ENCODE results near the gene SARDH. TPM values are rescaled to one million over a fixed set of nuclear protein-coding genes. Genes with fewer than 3 reads are reported as not detected.

Gene SARDH
- total RNA-seq, 1 donor from 2014 or later = 12.9 TPM

DNA sequence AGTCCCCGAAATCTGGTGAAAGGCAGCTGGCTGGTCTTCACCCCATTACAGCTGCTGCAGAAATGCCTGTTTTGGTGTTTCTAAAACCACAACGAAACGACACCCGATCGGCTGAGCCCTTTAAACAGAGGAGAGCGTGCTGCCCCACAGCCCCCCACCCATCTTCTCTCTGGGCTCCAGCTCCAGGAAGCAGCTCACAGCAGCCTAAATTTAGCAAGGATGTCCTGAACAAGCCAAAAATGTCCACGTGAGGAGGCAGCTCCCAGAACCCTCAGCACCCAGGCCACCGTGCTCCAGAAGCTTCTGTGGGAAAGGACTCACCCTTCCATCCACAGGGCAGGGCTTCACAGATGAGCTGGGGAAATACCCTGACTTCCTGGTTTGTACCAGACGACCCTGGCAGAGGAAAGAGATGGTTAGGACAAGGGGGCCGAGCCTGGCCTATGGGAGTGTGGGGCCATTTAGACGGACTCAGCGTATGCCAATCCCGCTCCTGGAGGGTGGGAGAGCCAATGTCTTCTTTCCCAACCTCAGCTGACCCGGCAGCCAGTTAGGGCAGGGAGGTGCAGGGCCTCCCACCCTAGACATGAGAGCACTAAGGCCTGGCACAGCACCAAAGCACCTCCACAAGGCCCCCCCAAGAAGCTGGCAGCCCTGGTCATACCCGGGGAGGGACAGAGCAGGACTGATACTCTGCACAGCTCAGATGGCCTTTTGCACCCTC, 39.1 kb upstream of the SARDH start:
- Mint-ChIP-seq H3K9me3 (no peaks in the 10 kb centered on the region), H3K4me3 (no peak overlapping the region), H3K4me1 (peaks cover 6% of the 10 kb centered on the region), H3K27ac (no peak overlapping the region), H3K27me3 (ENCODE audit: low read depth) (no peaks in the 10 kb centered on the region), H3K36me3 (peaks cover 11% of the 10 kb centered on the region)
- DNase-seq (ENCODE audit: low spot score in 2 of 2, unreplicated experiment in 2 of 2) = peak in 1 of 2 experiments; percentile 6
- TF ChIP-seq, protein P1, sequence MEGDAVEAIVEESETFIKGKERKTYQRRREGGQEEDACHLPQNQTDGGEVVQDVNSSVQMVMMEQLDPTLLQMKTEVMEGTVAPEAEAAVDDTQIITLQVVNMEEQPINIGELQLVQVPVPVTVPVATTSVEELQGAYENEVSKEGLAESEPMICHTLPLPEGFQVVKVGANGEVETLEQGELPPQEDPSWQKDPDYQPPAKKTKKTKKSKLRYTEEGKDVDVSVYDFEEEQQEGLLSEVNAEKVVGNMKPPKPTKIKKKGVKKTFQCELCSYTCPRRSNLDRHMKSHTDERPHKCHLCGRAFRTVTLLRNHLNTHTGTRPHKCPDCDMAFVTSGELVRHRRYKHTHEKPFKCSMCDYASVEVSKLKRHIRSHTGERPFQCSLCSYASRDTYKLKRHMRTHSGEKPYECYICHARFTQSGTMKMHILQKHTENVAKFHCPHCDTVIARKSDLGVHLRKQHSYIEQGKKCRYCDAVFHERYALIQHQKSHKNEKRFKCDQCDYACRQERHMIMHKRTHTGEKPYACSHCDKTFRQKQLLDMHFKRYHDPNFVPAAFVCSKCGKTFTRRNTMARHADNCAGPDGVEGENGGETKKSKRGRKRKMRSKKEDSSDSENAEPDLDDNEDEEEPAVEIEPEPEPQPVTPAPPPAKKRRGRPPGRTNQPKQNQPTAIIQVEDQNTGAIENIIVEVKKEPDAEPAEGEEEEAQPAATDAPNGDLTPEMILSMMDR (IDR thresholded peaks at IDR 0.05; ENCODE audit: unreplicated experiment) = no peak

DNA sequence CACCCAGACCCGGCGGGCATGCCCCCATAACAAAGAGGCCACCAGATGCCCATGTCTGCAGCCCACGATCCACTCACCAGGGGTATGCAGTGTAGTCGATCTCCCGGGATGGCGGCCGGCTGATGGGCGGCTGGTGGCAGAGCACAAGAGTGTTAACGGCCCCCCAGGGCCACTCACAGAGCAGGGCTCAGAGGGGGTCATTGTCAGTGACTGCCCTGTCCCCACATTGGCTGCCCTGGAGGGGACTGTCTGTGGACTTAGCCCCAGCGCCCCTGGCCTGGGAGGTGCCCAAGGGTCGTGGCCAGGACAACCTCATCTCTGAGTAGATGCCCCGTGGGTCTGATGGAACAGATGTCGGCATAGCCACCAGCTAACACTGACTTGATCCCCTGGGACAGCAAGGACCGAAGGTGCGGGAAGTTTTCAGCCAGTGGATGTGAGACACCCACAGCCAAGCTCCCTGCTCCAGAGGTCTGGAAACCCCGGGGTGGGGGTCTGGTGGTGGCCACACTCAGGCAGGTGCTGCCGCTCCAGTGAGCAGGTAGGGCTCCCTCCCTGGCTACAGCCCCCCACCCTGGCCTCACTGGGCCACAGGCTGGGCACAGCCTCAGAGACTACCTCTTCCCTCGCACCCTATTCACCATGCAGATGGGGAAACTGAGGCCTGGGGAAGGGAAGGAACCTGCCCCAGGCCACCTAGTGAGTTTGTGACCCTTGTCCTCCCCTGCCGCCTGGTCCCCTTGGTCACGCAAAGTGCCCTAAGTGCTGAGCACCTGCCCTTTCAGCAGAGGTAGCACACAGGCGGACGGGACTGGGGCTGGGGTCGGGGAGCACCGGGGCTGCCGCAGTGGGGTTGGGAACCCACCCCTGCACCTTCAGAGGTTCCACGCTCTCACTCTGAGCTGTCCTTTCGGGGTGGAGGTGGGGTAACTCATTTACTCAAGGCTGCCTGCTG, 38.1 kb upstream of the SARDH start:
- no peaks in the 10 kb centered on the region for H3K4me1 Mint-ChIP-seq
- no peak overlapping the region for H3K4me3 Mint-ChIP-seq
- TF ChIP-seq, protein P1 (IDR thresholded peaks at IDR 0.05; ENCODE audit: unreplicated experiment) = no peak
- DNase-seq (ENCODE audit: low spot score in 2 of 2, unreplicated experiment in 2 of 2) = peak in 1 of 2 experiments; percentile 11
- peaks cover 11% of the 10 kb centered on the region for H3K36me3 Mint-ChIP-seq
- H3K9me3 Mint-ChIP-seq = no peaks in the 10 kb centered on the region
- H3K27ac Mint-ChIP-seq = no peak overlapping the region
- H3K27me3 Mint-ChIP-seq (ENCODE audit: low read depth) = no peaks in the 10 kb centered on the region

DNA sequence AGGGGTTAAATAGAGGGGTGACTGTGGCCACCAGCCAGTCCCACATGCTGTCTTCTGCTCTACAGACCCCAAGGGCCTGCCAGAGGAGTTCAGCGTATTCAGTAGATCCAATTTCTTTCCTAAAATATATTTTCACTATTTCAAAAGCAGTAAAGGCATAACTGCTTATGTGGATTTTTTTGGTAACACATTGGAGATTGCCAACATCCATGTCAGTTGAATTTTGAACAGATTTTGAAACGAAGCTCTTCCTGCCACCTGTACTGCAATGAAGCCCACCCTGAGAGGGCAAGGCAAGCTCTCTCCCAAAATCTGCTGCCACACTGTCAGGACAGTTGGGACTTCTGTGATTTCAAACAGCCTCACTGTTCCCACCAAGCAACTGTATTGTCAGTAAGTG, 37.1 kb upstream of the SARDH start:
- Mint-ChIP-seq H3K27me3 (ENCODE audit: low read depth) (no peaks in the 10 kb centered on the region), H3K4me3 (no peak overlapping the region), H3K27ac (no peak overlapping the region), H3K36me3 (peaks cover 16% of the 10 kb centered on the region), H3K9me3 (no peaks in the 10 kb centered on the region), H3K4me1 (no peaks in the 10 kb centered on the region)
- TF ChIP-seq, protein P1 (IDR thresholded peaks at IDR 0.05; ENCODE audit: unreplicated experiment) = no peak
- no peak for DNase-seq (ENCODE audit: low spot score in 2 of 2, unreplicated experiment in 2 of 2)

DNA sequence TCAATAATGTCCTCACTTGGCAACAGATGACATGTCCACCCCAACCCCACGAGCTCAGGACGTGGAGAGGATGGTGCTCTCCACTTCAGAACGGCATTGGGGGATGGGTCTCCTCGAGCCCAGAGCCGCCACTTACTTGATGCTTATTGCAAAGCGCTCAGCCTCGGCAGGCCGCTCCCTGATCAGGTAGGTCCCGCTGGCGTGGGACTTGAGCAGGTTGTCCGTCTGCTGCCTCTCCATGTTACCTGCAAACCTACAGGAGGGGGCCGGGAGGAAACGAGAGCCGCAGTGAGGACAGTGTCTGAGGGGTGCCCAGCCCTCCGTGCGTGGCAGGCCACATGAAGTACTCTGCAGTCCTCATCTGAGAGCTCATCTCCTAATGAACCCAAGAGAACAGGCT, 36.6 kb upstream of the SARDH start:
- no peaks in the 10 kb centered on the region for H3K27me3 Mint-ChIP-seq (ENCODE audit: low read depth)
- no peaks in the 10 kb centered on the region for H3K4me1 Mint-ChIP-seq
- H3K27ac Mint-ChIP-seq = no peak overlapping the region
- DNase-seq (ENCODE audit: low spot score in 2 of 2, unreplicated experiment in 2 of 2) = peak in 1 of 2 experiments; percentile 9
- H3K36me3 Mint-ChIP-seq = peaks cover 14% of the 10 kb centered on the region
- no peak overlapping the region for H3K4me3 Mint-ChIP-seq
- TF ChIP-seq, protein P1 (IDR thresholded peaks at IDR 0.05; ENCODE audit: unreplicated experiment) = no peak
- H3K9me3 Mint-ChIP-seq = no peaks in the 10 kb centered on the region

DNA sequence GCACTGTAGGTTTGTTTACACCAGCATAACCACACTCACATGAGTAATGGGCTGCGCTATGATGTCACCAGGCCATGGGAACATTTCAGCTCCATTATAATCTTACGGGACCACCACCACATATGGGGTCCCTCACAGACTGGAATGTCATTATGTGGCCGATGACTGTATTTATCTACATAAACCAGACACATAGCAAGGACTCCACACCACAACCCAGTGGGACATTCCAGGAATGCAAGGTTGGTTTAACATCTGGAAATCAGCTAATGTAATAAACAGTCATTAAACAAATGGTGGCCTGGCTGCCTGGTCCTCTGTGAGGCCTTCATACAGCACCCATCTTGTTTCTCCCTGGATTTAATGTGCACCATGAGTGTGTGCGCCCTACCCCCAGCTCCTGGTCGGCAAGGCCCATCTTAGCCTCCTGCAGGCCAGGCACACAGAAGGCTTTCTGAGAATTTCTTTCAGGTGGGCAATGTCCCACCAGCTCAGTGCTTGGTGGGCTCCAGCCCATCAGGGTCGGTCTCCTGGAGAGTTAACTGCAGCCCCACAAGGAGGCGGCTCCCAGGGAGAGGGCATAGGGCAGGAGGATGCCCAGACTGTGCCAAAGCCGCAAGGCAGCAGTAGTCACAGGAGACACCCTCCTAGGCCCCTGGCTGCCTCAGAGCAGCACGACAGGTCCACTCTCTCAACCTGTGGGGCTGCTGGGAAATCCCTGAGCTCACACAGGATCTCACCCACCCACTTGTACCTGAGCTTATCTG, 35.9 kb upstream of the SARDH start:
- TF ChIP-seq, protein P1 (IDR thresholded peaks at IDR 0.05; ENCODE audit: unreplicated experiment) = no peak
- DNase-seq (ENCODE audit: low spot score in 2 of 2, unreplicated experiment in 2 of 2) = peak in 1 of 2 experiments; percentile 3
- peaks cover 14% of the 10 kb centered on the region for H3K36me3 Mint-ChIP-seq

More for the DNA sequence above, 35.9 kb upstream of the SARDH start:
- no peaks in the 10 kb centered on the region for H3K9me3 Mint-ChIP-seq
- H3K27ac Mint-ChIP-seq = no peak overlapping the region
- no peaks in the 10 kb centered on the region for H3K4me1 Mint-ChIP-seq
- H3K4me3 Mint-ChIP-seq = no peak overlapping the region
- H3K27me3 Mint-ChIP-seq (ENCODE audit: low read depth) = no peaks in the 10 kb centered on the region

All from mesothelial cell of epicardium (in vitro differentiated cells).